DMS114 treated with DMSO at 0.1 percent for 48 hours (cell line): ENCODE measurements around the gene RAB11FIP3.
"Not testable (repeated sequence)": the region's sequence is repeated elsewhere in the genome, so short reads cannot be mapped to it uniquely, and the experiment has no call there.

Experiments used
- DNase-seq: peaks from one replicate; lab custom pipeline; 2025; ENCODE audit not compliant: unreplicated experiment; lab: John Stamatoyannopoulos, UW

Gene RAB11FIP3

GRCh38 chr16:392450-393030, 32.9 kb upstream of the RAB11FIP3 start:
- DNase-seq: no peak

GRCh38 chr16:396199-396598, 29.2 kb upstream of the RAB11FIP3 start:
- DNase-seq: no peak

- peak; percentile 54 for DNase-seq
Measured at GRCh38 chr16:396605-397004, 28.8 kb upstream of the RAB11FIP3 start.

GRCh38 chr16:397135-397661, 28.3 kb upstream of the RAB11FIP3 start, which contains the start of gene NME4:
Gene NME4 (plus strand): TSS chr16:397199. CDS start chr16:397223, 24 bp downstream.
- DNase-seq: no peak

GRCh38 chr16:397736-398332, 27.6 kb upstream of the RAB11FIP3 start:
- DNase-seq: peak; percentile 42

GRCh38 chr16:398561-399339, 26.7 kb upstream of the RAB11FIP3 start:
- no peak for DNase-seq

- no peak for DNase-seq
Measured at GRCh38 chr16:399340-400019, 26.0 kb upstream of the RAB11FIP3 start.

GRCh38 chr16:400061-400591, 25.3 kb upstream of the RAB11FIP3 start:
- no peak for DNase-seq

- peak; percentile 64 for DNase-seq
Measured at GRCh38 chr16:401468-402348, 23.7 kb upstream of the RAB11FIP3 start, which contains the start of gene DECR2. Gene DECR2 (plus strand): TSS chr16:401885. CDS start chr16:401964, 79 bp downstream.

- no peak for DNase-seq
Measured at GRCh38 chr16:404971-405486, 20.4 kb upstream of the RAB11FIP3 start.

- no peak for DNase-seq
Measured at GRCh38 chr16:405548-406506, 19.6 kb upstream of the RAB11FIP3 start.

GRCh38 chr16:407253-407652, 18.2 kb upstream of the RAB11FIP3 start:
- no peak for DNase-seq

- DNase-seq: no peak
Measured at GRCh38 chr16:410516-411178, 14.8 kb upstream of the RAB11FIP3 start.

GRCh38 chr16:411576-412265, 13.7 kb upstream of the RAB11FIP3 start:
- no peak for DNase-seq

GRCh38 chr16:414395-415169, 10.9 kb upstream of the RAB11FIP3 start:
- no peak for DNase-seq

GRCh38 chr16:415170-415498, 10.3 kb upstream of the RAB11FIP3 start:
- not testable (repeated sequence) for DNase-seq

- not testable (repeated sequence) for DNase-seq
Measured at GRCh38 chr16:422179-422578, 3.3 kb upstream of the RAB11FIP3 start.
